GM19238 (cell line): ENCODE data around the gene CCDC196.
A peak's percentile ranks its signal among the peaks of the same experiment; 100 is the strongest.
"Not testable (repeated sequence)": the region's sequence is repeated elsewhere in the genome, so short reads cannot be mapped to it uniquely, and the experiment has no call there.

ENCODE experiments used
- DNase-seq: peaks from one replicate; pipeline ENCODE4 v3.0.0; 2011; ENCODE audit warnings: low spot score; ENCODE audit not compliant: insufficient read length

Gene CCDC196

GRCh38 chr14:66495218-66496098 is 9.3 kb downstream of the CCDC196 start:
- no peak for DNase-seq

DNA sequence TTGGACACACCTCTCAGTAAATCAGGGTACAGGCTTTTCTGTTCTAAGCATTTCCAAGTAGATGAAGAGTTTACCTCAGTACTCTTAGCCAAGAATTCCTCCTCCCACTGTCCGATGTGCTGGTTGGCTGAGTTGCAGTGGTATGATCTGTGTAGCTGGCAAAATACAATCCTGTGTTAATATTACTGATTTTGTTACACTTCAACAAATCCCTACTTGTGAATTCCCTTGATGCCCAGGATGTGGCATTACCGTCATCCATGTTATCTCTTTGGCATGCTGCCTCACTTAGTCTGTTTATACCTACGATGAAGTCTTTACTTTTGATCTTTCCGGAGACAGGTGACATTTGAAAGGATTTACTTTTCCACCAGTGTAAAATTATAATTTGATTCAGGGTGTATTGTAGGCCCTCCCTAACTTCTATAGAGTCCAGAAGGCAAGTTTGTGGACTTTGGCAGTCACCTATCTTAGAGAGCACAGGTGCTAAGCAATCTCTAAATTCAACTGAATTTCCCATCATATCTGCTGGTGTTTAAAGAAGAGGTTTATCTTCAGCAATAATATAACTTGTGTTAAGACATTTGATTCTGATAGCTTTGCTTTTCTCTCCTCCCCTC is 10.1 kb downstream of the CCDC196 start:
- no peak for DNase-seq

DNA sequence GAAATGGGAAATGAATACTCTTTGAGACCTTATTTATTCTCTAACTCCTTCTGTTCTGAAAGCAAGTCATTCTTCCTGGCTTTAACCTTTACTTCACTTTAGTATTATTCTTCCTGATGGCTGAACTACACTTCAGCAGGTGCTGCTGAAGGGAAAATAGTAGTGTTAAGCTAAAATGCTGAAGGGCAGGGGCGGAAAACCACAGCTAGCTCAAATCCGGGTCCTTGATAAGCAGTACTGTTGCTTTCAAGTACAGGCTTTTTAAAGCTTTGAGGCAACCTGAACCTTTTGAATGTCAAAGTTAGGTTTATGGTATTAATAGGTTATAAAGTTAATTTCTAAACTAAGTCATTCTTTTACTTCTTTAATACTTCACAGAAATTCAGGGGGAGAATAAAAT is 10.7 kb downstream of the CCDC196 start:
- no peak for DNase-seq

DNA sequence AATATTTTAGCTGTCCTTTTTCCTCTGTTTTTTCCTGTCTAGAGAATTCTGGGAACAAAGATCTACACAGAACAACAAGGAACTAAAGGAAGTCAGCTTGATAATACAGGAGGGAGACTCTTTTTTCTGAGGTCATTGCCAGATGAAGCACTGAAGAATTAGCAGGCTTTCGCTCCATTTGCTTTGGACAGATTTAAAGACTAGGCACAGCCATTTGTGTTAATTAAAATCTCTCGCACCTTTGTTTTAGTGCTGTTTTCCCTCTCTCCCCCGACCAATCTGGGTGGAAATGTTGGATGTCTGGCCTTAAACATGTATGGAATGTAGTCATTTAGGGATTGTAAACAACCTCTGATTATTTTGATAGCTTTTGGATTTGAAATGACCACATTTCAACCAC is 12.1 kb downstream of the CCDC196 start:
- DNase-seq = no peak

DNA sequence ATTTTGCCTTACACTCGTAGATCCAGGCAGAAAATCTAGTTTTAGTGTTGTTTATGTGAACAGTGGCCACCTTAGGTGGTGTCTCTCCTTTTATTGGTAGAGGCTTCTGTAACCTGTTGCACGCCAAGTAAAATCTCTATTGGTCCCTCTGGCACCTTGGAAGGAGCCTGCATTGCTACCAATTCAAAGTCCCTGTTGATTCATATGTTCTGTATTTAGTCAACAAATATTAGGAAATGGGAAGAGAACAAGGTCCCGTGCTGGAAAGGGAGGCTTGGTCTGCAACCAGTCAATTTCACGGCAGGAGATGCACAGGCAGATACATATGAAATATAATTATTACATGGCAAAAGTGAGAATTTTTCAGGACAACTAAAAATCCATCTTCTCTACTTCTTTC is 15.4 kb downstream of the CCDC196 start:
- DNase-seq = no peak

GRCh38 chr14:66502836-66503235 is 16.7 kb downstream of the CCDC196 start:
- not testable (repeated sequence) for DNase-seq

- DNase-seq = no peak
Observed at GRCh38 chr14:66503532-66503931, 17.4 kb downstream of the CCDC196 start.

DNA sequence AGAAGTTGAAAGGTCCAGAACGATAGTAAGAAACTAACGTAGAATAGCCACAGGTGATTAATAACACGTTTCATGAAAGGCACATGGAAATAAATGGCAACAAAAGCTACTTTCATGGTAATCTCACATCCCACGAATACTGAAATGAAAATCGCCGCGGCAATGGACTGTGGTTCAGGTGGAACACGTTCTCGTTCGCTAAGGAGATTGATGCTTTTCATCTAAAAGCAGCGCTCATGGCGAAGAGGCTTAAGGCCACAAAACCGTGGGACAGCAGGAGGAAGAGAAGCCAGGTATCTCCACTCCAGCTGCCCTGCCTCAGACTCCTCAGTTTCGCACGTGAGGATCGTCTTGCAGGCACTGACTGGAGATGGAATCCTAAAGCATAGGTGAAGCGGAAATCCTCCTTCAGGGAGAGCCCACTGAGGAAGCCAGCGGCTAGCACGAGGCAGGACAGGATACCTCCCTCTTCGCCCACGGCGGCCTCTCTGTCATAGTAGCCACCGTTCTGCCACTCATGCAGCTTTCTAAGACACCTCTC is 21.1 kb downstream of the CCDC196 start:
- no peak for DNase-seq

GRCh38 chr14:66507722-66508546 is 21.8 kb downstream of the CCDC196 start, which contains the start of gene GPHN:
Gene GPHN, plus strand, starts transcription at chr14:66508147.
- peak; percentile 63 for DNase-seq

DNA sequence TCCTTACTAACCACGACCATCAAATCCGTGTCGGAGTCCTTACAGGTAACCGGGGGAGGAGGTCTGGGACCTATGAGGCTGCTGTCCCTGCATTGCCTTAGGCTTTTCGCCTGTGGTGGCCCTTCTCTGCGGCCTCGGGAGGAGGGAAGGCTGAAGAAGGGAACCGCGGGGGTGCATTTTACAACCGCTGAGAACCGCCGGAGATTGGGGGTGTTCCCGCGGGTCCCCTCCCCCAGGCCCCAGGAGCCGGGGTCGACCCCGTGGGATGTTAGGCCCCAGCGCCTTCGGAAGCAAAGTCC is 22.3 kb downstream of the CCDC196 start:
- no peak for DNase-seq

DNA sequence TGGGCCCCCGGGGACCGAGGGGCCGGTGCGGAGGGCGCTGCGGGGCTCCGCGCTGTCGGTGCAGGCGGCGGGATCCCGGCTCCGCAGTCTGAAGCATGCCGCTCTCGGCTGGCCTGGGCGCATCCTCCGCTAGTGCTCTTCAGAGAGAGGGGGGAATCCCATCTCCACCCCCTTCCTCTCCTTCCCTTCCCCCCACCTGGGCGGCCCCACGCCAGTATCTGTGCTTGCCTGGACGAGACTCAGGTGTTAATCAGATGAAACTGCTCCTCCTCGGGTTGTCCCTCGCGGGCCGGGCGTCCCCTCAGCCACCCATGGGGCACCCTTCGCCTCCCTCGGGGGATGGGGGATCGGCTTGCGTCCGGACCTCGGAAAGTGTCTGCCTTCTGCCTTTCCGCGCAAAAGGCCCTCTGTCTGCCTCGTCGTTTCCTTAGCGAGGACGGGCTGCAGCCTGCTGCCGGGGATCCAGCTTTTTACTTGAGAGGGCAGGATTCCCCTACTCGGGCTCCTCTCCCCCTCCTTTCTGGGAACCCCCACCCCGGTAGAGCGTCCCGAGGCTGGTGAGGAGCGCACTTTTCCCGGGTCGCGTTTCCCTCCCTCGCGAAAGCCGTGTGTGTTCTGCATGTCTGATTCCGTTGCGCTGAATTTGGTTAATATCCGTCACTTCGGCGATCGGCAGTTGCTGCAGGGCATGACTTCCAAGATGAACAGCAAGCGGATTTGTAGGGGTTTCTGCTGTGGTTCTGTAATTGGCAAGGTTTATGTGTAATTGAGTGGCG is 22.9 kb downstream of the CCDC196 start:
- DNase-seq = peak; percentile 18

DNA sequence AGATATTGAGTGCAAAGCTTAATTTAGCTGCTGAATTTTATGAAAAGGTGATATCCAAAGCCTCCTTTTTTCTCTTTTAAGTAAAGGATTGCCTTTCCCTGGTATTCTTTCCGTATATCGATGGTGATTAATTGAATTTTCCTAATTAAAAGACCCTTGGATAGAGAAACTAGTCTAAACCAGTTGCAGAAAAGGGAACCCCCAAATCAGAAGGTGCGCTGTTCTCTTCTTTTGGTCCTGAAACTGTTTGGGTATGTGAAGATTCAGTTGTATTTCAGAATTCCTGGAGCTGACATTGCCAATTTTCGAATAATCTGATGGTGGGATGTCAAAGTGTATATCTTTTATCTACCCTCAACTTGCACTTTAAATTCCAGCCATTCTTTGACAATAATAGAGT is 23.7 kb downstream of the CCDC196 start:
- no peak for DNase-seq

DNA sequence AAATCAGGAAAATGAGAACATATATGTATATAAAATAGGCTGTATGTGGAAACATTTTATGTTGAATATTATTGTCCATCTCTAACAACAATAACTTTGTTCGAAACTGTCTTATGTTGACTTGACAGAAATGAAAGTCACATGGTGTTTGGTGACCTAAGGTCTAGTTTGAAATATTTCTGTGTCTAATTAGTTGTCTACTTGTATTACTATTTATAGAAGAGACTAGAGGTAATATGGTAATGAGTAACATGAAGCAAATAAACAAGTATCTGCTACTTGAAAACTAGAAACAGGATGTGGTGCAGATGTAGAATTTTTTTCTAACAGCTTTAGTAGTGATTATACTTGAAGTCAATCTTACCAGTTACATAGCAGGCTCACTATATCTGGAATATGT is 25.7 kb downstream of the CCDC196 start:
- no peak for DNase-seq

DNA sequence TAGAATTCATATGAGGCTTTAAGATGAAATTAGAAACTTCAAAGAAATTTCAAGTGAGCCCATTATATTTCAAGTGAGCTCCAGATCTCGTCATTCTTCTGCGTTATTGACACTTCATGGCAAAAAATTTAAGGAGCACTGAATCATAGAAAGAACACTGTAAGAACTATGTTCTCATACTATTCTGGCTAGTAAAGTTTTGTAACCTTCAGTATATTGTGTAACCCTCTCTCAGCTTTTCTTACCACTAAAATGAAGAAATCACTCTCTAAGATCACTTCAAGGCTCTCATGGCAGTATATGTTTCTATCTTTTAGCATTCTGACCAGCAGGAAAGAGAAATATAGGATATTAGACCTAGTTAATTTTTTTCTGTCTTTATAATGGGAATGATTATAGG is 28.0 kb downstream of the CCDC196 start:
- DNase-seq = no peak

- no peak for DNase-seq
Observed at GRCh38 chr14:66530526-66530925, 44.4 kb downstream of the CCDC196 start.

GRCh38 chr14:66539034-66539433 is 52.9 kb downstream of the CCDC196 start:
- no peak for DNase-seq

DNA sequence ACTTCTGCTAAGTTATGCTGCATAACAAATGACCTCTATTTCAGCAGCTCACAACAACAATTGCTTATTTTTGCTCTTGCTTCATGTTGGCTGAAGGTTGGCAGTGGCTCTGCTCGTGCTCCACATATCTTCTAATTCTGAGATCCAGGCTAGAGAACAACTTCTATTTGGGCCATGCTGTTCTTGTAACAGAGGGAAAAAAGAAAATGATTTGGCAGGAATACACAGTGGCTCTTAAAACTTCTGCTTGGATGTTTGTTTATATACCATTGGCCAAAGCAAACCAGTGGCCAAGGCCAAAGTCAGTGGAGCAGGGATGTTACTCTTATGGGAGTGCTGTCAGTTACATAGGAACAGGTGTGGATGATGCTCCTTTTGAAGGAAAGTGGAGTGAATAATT is 53.9 kb downstream of the CCDC196 start:
- no peak for DNase-seq

DNA sequence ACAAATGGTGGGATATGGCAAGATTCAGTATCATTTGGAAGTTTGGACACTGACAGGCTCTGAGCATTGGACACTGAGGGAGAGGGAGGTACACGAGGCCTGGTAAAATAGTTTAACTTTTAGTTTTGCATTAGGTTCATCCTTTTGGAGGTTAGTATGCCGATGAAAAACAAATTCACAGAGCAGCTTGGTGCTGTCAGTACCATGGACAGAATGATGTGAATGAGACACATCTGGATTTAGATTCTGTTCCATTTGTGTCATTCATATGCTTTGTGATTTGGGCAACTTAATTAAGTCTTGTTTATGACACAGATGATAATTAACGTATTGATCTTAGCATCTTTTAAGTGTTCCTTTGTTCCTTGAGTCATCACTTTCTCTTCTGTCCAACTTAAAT is 55.5 kb downstream of the CCDC196 start:
- no peak for DNase-seq

GRCh38 chr14:66543996-66544395 is 57.8 kb downstream of the CCDC196 start:
- no peak for DNase-seq

GRCh38 chr14:66545191-66545590 is 59.0 kb downstream of the CCDC196 start:
- DNase-seq = not testable (repeated sequence)

DNA sequence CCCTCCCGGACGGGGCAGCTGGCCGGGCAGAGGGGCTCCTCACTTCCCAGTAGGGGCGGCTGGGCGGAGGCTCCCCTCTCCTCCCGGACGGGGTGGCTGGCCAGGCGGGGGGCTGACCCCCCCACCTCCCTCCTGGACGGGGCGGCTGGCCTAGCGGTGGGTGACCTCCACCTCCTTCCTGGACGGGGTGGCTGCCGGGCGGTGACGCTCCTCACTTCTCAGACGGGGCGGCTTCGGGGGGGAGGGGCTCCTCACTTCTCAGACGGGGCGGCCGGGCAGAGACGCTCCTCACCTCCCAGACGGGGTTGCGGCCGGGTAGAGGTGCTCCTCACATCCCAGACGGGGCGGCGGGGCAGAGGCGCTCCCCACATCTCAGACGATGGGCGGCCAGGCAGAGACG is 59.6 kb downstream of the CCDC196 start:
- not testable (repeated sequence) for DNase-seq
